Activated naive CD4-positive, alpha-beta T cell treated with anti-CD3 and anti-CD28 coated beads for 36 hours (primary cell): Measurements from ENCODE around the gene FARP2. TPM values are rescaled to one million over a fixed set of nuclear protein-coding genes. Genes with fewer than 3 reads are reported as not detected.

ENCODE experiments used
- CTCF ChIA-PET: fragments of 350-600 bp; sonication (Branson Sonifier 250); formaldehyde crosslinking; loops from one replicate; lab custom pipeline; 2021; ENCODE audit warnings: antibody characterized with exemption; lab: Charles Lee
- DNase-seq: peaks from one replicate; pipeline ENCODE4 v3.0.0-alpha.2; 2020
- H3K27ac Mint-ChIP-seq: one replicate; pipeline ENCODE4 v1.8.0; 2021; ENCODE audit warnings: mild to moderate bottlenecking, mixed read lengths
- H3K27me3 Mint-ChIP-seq: one replicate; pipeline ENCODE4 v1.8.0; 2021; ENCODE audit warnings: low read depth, mixed read lengths
- H3K36me3 Mint-ChIP-seq: one replicate; pipeline ENCODE4 v1.8.0; 2021; ENCODE audit warnings: low read depth, mixed read lengths
- H3K4me1 Mint-ChIP-seq: one replicate; pipeline ENCODE4 v1.8.0; 2021; ENCODE audit warnings: low read depth, mixed read lengths
- H3K4me3 Mint-ChIP-seq: one replicate; pipeline ENCODE4 v1.8.0; 2021; ENCODE audit warnings: mild to moderate bottlenecking, moderate library complexity, mixed read lengths
- H3K9me3 Mint-ChIP-seq: one replicate; pipeline ENCODE4 v1.8.0; 2021; ENCODE audit warnings: mixed read lengths
- intact Hi-C: fragments of 100-400 bp; cut with micrococcal nuclease; formaldehyde crosslinking; loops from one replicate; pipeline ENCODE4 v1.15.1; 2023
- total RNA-seq, 2 experiments: library from RNA; stranded (reverse); gene quantifications; one replicate each; pipeline ENCODE4 v1.2.3, GENCODE V29; 2021

FARP2 gene
- total RNA-seq, 2 experiments from 2014 or later, result 19.5 to 19.6 TPM

DNA sequence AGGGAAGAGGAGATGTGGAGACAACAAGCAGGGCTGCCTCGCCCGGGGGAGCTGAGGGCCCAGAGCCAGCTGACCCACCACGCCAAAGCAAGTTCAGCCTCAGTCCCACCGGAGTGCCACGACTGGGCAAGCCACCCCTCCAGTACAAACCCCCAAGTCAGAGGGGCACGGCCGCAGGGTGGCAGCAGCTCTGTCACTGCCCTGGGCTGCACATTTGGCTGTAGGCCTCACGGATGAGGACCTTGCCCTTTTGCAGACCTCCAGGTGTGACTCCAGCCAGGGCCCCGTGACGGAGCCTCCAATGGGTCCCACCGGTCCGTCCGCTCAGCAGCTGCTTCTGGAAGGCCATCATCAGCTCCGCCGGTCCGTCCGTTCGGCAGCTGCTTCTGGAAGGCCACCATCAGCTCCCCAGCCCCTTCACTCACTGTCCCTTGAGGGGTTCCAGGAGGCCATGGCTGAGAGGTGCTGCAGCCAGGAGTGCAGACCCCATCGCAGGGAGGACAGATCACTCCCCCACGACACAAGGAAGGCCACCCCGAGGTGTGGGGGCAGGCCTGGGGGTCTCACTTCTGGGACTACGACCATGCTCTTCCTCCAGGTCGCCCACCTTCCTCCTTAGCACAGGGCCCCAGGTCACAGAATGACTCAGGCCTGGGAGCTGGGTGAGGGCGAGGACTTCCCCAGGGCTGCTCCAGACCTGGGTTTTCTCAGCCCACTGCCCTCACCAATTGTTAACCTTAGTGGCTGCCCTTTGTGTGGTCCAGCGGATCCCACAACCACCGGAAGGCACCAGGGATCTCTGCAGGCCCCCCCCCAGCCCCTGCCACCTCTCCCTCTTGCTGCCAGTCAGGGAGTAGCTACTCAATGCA lies 176.9 kb downstream of the FARP2 start:
- Mint-ChIP-seq H3K27ac (no peak overlapping the region), H3K27me3 (no peaks in the 10 kb centered on the region), H3K4me3 (no peak overlapping the region), H3K4me1 (no peaks in the 10 kb centered on the region), H3K9me3 (no peaks in the 10 kb centered on the region), H3K36me3 (no peaks in the 10 kb centered on the region)
- intact Hi-C loops, result no loop called here
- CTCF ChIA-PET, result no interaction called here
- no peak for DNase-seq

DNA sequence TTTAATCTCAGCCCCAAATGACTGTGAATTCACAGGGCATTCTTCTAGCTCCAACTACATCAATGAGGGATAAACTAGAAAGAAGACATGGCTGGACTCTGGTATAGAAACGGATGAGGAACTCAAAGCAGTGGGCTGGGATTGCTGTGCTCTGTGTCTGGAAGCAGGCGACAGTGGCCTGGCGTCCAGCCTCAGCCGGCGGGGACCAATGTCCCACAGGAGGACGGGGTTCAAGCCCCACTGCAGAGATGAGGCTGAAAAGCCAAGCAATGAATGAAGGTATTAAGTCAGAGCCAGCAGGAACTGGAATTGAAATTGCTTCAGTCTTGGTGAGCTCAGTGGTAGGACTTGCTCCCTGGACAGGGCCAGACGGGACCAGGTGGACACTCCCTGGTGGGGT lies 178.2 kb downstream of the FARP2 start:
- H3K36me3 Mint-ChIP-seq, result no peaks in the 10 kb centered on the region
- DNase-seq, result no peak
- H3K9me3 Mint-ChIP-seq, result no peaks in the 10 kb centered on the region
- H3K27me3 Mint-ChIP-seq, result no peaks in the 10 kb centered on the region
- intact Hi-C loops, result no loop called here
- no peaks in the 10 kb centered on the region for H3K4me1 Mint-ChIP-seq
- H3K27ac Mint-ChIP-seq, result no peak overlapping the region
- CTCF ChIA-PET, result no interaction called here
- no peak overlapping the region for H3K4me3 Mint-ChIP-seq

DNA sequence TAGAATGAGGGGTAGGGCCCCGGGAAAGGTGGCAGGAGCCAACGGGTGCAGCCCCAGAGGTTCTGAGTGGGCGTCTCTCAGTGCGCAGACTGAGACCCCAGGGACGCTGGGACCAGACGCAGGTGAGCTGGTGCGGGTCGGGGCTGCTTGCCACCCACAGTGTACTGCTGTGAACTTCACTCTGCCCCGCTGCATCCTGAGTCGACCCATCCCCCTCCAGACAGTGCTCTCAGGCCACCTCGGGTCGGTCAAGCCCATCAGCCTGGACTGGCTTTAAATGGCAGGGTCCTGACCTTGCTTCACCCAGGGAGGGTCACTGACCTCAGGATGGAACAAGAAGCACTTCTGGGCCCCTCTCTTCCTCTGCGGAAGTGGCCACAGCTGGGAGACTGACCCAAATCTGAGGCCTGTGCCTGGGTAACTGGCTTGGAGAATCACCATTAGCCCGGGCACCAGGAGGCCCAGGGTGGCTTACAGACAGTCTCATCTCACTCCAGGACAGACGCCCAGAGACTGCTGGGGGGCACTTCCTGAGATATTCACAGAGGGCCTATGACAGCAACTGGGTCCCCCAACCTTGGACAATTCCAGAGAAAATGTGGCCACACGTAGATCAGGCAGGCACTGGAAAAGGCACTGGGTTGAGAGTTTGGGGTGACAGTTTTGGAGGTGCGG lies 178.8 kb downstream of the FARP2 start:
- H3K27me3 Mint-ChIP-seq, result peaks cover 1% of the 10 kb centered on the region
- intact Hi-C loops, result no loop called here
- H3K9me3 Mint-ChIP-seq, result no peaks in the 10 kb centered on the region
- CTCF ChIA-PET, result no interaction called here
- no peak overlapping the region for H3K27ac Mint-ChIP-seq
- H3K36me3 Mint-ChIP-seq, result no peaks in the 10 kb centered on the region
- H3K4me3 Mint-ChIP-seq, result no peak overlapping the region
- DNase-seq, result no peak
- no peaks in the 10 kb centered on the region for H3K4me1 Mint-ChIP-seq

DNA sequence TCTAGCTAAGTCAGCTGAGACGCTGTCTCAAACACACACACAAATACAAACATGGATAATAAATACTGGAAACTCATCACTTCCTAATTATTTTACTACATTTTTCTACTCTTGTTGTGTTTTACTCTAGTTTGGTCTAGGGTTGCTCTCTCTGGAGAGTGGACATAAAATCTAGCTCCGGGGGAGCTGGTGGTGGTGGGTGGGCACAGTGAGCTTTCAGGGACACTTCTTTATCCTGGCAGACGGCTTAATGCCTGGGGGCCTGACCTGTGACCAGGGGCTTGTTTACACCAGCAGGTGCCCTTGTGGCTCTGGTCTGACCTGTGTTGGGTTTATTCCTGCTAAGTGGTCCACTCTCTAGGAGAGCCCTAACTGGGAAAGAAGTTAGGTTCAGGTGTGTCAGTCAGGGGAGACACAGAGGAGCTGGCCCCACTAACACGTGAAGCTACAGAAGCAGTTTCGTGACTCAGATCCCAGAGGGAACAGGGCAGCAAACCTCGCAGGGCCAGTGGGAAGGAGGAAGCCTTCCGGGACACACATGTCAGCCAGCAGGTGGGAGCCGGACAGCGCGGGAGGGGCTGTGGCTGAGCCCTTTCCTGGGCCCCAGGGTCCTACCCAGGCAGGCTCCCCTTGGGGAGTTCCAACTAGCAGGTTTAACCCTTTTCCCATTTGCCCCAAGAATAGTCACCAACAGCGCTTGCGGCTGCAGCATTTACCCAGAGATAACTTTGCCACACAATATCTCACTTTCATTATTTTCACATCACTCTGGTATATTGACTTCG lies 180.0 kb downstream of the FARP2 start:
- no peak overlapping the region for H3K27ac Mint-ChIP-seq
- no peaks in the 10 kb centered on the region for H3K36me3 Mint-ChIP-seq
- peaks cover 10% of the 10 kb centered on the region for H3K27me3 Mint-ChIP-seq
- H3K9me3 Mint-ChIP-seq, result no peaks in the 10 kb centered on the region
- H3K4me1 Mint-ChIP-seq, result peaks cover 4% of the 10 kb centered on the region
- H3K4me3 Mint-ChIP-seq, result no peak overlapping the region
- CTCF ChIA-PET, result no interaction called here
- no peak for DNase-seq
- intact Hi-C loops, result no loop called here

DNA sequence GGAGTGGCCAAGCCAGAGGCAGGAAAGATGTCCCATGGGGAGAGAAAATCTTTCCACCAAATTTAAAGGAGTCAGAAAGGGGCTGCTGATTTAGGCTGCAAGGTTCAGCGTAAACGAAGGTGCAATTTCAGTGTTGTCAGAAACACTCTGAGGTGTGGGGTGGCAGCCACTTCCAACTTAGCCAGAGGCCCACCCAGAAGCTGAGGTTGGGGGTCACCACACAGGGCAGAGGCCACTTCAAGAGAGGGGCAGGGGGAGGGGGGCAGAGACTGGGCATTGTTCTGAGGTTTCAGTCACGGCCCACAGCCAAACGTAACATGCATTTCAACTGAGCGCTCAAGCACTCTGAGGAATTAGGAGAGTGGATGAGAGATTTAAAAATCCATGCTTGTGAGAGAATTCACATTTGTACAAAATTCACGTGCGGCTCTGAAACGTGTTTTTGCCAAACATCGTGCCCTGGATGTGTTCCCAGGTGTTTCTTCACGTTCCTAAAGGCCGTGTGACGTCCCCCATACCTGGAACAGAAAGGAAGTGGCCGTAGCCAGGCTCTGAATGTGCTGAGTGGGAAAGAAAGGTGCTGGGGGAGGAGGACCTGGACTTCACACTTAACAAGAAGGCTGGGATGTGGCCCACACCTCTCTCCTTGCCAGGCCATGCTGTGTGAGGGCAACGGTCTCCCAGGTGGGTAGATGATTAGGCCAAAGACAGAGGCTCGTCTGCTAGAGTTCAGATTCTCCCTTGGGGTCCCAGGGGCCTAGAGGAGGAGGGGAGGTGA lies 182.9 kb downstream of the FARP2 start:
- Mint-ChIP-seq H3K9me3 (no peaks in the 10 kb centered on the region), H3K36me3 (no peaks in the 10 kb centered on the region), H3K4me1 (peaks cover 4% of the 10 kb centered on the region), H3K27me3 (peaks cover 19% of the 10 kb centered on the region), H3K27ac (no peak overlapping the region), H3K4me3 (no peak overlapping the region)
- intact Hi-C loops, result no loop called here
- CTCF ChIA-PET, result interaction anchor here (0.7 kb wide), 1 partner anchor 102 kb away, joined by 3 read pairs; no protein-coding TSS in a partner anchor
- DNase-seq, result no peak

DNA sequence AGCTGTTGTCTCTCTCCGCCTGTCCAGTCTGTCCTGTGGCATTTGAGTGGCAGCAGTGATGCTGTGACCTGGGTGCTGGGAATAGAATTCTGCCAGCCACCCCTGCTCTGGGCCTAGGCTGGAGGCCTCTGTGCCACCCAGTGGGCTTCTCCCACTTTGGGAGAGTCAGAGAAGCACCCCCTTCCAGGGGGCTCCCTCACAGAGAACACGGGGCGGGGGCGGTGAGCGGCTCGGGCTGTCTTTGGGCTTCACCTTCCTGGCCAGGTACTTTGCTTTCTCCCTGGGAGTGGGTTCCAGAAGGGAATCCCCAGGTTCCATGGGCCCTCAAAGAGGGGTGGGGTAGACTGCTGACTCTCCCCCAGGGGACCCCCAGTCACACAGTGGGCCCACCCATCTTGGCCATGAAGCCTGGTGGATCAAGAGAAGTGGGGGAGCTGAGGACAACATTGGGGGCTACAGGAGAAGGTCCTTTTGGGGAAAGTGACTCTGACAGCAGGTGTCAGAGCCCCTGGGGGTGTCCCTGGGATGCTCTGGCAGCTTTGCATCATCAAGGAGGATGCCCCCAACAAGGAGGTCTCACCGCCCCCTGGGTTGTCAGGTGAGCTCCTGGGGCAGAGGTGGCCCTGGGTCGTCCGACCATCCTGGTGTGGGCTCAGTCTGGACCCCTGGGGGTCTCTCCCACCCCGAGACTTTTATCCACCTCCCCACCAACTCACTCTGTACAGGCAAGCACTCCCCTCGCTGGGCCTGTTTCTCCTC lies 183.7 kb downstream of the FARP2 start:
- no peak for DNase-seq
- intact Hi-C loops, result loop anchor here (2.0 kb wide), 1 partner anchor 341 kb away; no protein-coding TSS in a partner anchor
- H3K9me3 Mint-ChIP-seq, result no peaks in the 10 kb centered on the region

DNA sequence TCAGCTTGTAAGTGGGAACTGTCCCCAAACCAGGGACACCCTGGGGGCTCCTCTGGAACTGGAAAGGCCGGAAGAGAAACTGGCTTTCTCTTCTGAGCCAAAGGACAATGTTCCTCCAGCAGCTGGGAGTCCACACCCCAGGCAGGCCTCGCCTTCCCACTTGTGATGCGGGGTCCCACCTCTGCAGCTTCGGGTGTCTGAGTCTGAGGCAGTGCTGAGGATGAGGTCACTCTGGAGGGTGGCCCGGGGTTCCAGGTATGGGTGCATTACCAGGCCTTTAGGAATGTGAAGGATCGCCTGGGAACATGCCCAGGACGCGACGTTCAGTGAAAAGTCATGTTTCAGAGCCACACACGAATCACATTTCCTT lies 184.3 kb downstream of the FARP2 start:
- no peaks in the 10 kb centered on the region for H3K36me3 Mint-ChIP-seq
- H3K4me3 Mint-ChIP-seq, result no peak overlapping the region
- peaks cover 4% of the 10 kb centered on the region for H3K4me1 Mint-ChIP-seq
- H3K9me3 Mint-ChIP-seq, result no peaks in the 10 kb centered on the region
- intact Hi-C loops, result loop anchor here (2.0 kb wide), 1 partner anchor 340 kb away; no protein-coding TSS in a partner anchor
- no peak overlapping the region for H3K27ac Mint-ChIP-seq
- no peak for DNase-seq
- H3K27me3 Mint-ChIP-seq, result peaks cover 19% of the 10 kb centered on the region
- CTCF ChIA-PET, result no interaction called here

More for the DNA sequence above, 183.7 kb downstream of the FARP2 start:
- H3K27me3 Mint-ChIP-seq, result peaks cover 19% of the 10 kb centered on the region
- CTCF ChIA-PET, result no interaction called here
- no peak overlapping the region for H3K27ac Mint-ChIP-seq
- H3K36me3 Mint-ChIP-seq, result no peaks in the 10 kb centered on the region
- H3K4me3 Mint-ChIP-seq, result no peak overlapping the region
- H3K4me1 Mint-ChIP-seq, result peaks cover 4% of the 10 kb centered on the region

DNA sequence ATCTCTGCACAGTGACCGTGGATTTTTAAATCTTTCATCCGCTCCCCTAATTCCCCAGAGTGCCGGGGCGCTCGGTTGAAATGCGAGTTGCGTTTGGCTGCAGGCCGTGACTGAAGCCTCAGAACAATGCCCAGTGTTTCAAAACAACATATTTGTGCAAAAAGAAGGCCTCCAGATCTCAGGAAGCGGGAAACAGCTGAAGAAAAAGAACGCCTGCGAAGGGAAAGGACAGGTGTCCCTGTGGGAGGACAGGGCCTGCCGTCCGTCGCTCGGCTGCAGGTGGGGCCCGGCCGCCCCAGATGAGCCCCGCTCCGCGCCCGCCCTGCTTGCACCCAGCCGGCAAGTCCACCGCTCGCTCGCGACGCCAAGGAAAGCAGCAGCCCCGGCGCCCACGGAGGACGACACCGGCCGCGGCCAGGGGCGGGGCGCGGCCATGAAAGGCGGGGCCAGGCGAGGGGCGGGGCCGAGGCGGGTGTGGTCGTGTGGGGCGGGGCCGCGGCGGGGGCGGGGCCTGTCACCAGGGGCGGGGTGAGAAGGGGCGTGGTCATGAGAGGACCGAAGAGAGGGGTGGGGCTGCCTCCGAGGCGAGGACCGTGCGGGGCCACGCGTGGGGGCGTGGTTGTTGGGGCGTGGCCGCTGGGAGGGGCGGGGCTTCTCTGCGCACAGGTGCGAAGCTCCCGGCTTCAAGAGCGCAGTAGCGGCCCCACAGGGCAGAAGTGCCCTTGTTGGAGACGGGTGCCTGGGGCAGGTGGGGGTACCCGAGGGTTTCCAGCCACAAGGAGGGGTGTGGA lies 184.9 kb downstream of the FARP2 start:
- intact Hi-C loops, result loop anchor here (2.0 kb wide), 1 partner anchor 340 kb away; no protein-coding TSS in a partner anchor
- Mint-ChIP-seq H3K9me3 (no peaks in the 10 kb centered on the region), H3K36me3 (no peaks in the 10 kb centered on the region), H3K4me3 (no peak overlapping the region), H3K4me1 (peaks cover 4% of the 10 kb centered on the region), H3K27ac (no peak overlapping the region), H3K27me3 (peaks cover 19% of the 10 kb centered on the region)
- CTCF ChIA-PET, result no interaction called here
- DNase-seq, result peak; percentile 55

DNA sequence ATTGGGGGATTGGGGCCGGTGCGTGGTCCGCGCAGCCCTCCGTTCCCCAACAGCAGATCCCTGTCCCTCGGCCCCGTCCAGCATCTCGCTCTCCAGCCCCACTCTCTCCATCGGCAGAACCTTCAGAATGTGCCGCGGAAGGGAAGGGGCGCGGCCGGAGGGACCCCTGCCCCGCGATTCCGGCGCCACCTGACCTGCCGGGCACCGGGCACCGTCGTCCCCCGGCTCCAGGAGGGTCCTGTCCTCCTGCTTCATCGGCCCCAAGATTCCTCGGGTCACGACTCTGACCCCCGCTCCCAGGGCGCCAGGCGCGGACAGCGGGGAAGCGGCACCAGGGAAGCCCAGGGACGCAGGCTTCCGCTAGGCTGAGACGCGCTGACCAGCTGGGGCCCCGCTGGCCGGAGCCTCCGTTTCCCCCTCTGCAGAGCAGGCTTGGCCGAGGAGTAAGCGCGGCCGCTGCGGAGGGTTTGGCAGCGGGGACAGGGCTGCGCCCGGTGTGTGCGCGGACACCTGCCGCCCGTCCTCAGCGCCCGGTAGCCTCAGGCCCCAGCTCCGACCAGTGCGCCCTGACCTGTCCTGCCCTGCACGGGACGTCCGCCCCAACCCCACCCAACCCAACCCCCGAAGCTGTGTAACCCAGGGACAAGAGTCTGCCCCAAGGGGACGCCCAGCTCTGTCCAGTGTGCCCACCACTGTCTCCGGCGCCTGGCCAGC lies 185.6 kb downstream of the FARP2 start:
- H3K4me1 Mint-ChIP-seq, result peaks cover 4% of the 10 kb centered on the region
- intact Hi-C loops, result loop anchor here (2.0 kb wide), 1 partner anchor 339 kb away; no protein-coding TSS in a partner anchor
- no peak overlapping the region for H3K4me3 Mint-ChIP-seq
- H3K36me3 Mint-ChIP-seq, result no peaks in the 10 kb centered on the region
- no peaks in the 10 kb centered on the region for H3K9me3 Mint-ChIP-seq
- H3K27ac Mint-ChIP-seq, result no peak overlapping the region
- peaks cover 19% of the 10 kb centered on the region for H3K27me3 Mint-ChIP-seq
- CTCF ChIA-PET, result no interaction called here
- no peak for DNase-seq

DNA sequence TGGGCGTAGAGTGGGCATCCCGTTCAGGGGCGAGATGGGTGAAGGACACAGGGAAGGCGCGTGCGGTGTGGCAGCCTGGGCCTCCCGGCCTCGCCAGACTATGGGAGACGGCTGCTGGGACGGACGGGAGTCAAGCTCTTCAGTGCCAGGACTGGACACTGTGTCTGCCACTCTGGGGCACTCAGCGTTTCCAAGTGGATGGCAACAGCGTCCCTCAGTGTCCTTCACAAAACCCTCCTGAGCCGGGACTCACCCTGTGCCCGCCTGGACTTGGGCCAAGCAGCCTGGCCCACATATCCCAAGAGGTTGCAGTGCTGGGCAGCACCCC lies 186.2 kb downstream of the FARP2 start:
- Mint-ChIP-seq H3K4me1 (peaks cover 4% of the 10 kb centered on the region), H3K4me3 (no peak overlapping the region), H3K27ac (no peak overlapping the region), H3K9me3 (no peaks in the 10 kb centered on the region), H3K27me3 (peaks cover 22% of the 10 kb centered on the region), H3K36me3 (no peaks in the 10 kb centered on the region)
- DNase-seq, result no peak
- intact Hi-C loops, result no loop called here
- CTCF ChIA-PET, result no interaction called here
